A673 (cell line): ENCODE results near the gene TAL2.

Source experiments
- EZH2 ChIP-seq: fragments of 200-600 bp; sonication (generic); IDR thresholded peaks from 2 replicates; pipeline ENCODE4 v1.6.1; 2017; ENCODE audit warnings: borderline replicate concordance, low read depth, mild to moderate bottlenecking, mixed read lengths, antibody characterized with exemption, low read length; ENCODE audit not compliant: poor library complexity, severe bottlenecking
- TF ChIP-seq, protein P1 (sequence below): fragments of 300-800, 200-600 bp; sonication (generic); conservative IDR thresholded peaks from 2 replicates; pipeline ENCODE4 v1.5.1; 2017; ENCODE audit warnings: low read depth, mild to moderate bottlenecking, antibody characterized with exemption, low read length, moderate library complexity, mixed read lengths

- no peak for TF ChIP-seq EZH2
- TF ChIP-seq, protein P1, sequence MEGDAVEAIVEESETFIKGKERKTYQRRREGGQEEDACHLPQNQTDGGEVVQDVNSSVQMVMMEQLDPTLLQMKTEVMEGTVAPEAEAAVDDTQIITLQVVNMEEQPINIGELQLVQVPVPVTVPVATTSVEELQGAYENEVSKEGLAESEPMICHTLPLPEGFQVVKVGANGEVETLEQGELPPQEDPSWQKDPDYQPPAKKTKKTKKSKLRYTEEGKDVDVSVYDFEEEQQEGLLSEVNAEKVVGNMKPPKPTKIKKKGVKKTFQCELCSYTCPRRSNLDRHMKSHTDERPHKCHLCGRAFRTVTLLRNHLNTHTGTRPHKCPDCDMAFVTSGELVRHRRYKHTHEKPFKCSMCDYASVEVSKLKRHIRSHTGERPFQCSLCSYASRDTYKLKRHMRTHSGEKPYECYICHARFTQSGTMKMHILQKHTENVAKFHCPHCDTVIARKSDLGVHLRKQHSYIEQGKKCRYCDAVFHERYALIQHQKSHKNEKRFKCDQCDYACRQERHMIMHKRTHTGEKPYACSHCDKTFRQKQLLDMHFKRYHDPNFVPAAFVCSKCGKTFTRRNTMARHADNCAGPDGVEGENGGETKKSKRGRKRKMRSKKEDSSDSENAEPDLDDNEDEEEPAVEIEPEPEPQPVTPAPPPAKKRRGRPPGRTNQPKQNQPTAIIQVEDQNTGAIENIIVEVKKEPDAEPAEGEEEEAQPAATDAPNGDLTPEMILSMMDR: no peak
Observed at GRCh38 chr9:105693435-105694189, 31.4 kb downstream of the TAL2 start.
